PFSK-1 (cell line): ENCODE results near the gene JAKMIP1.

Source experiments
- FOXP2 ChIP-seq: optimal IDR thresholded peaks from 2 replicates; pipeline ENCODE3; 2011; ENCODE audit warnings: borderline replicate concordance, control low read depth, inconsistent platforms; ENCODE audit not compliant: insufficient read depth; ENCODE audit errors: extremely low read length, extremely low read depth
- POLR2AphosphoS5 ChIP-seq: IDR thresholded peaks from 2 replicates; pipeline ENCODE4 v1.6.1; 2012; ENCODE audit warnings: low read depth, mild to moderate bottlenecking, control low read depth, low read length, moderate library complexity
- SIN3A ChIP-seq: IDR thresholded peaks from 2 replicates; pipeline ENCODE4 v1.6.1; 2012; ENCODE audit warnings: mild to moderate bottlenecking, low read length, moderate library complexity, borderline replicate concordance; ENCODE audit not compliant: insufficient read depth
- TAF1 ChIP-seq: IDR thresholded peaks from 2 replicates; pipeline ENCODE4 v1.6.1; 2012; ENCODE audit warnings: low read length, control low read depth, borderline replicate concordance; ENCODE audit not compliant: insufficient read depth
- TF ChIP-seq, protein P1 (sequence below), 2 experiments: IDR thresholded peaks; 2 replicates each; pipeline versions ENCODE4 v1.6.1 to v1.8.0; 2011 to 2012; ENCODE audit warnings: low read depth in 2 of 2, low read length in 2 of 2, control low read depth in 1 of 2, inconsistent platforms in 1 of 2, mild to moderate bottlenecking in 1 of 2, moderate library complexity in 1 of 2; ENCODE audit not compliant: insufficient read depth in 1 of 2

JAKMIP1 gene

DNA sequence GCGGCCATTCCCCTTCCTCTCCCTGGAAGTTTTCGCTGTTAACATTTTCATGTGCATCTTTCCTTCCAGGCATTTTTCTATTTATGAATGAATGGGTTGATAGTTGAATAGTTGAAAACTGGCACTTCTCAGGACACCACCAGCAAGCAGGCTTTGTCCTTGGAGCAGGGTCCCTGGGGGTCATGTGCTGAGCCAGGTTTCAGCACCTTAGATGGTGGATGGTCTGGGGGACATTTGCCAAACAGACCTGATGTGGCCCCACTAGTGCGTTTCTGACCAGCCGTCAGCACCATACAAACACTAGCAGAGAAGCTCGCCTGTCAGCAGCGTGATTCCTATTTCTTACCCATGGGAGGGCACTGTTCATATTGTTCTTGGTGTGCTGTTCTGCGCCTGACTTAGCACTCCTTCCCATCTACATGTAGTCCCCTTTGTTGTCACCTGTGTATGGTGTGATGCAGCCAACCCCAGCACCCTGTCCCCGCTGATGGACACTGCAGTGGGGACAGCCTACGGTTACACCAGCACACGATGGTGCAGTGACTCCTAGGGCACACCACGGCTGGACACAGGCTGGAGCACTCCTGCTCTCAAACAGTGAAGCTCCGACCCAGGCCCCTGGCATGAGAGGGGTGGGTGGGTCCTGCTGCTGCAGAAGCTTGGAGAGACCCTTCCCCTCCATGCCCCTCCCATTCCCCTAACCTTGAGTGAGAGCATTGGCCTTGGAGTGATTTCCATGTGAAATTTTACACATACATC lies 42.1 kb upstream of the JAKMIP1 start:
- TF ChIP-seq SIN3A (no peak), TAF1 (no peak), FOXP2 (no peak), POLR2AphosphoS5 (no peak)
- TF ChIP-seq, protein P1, sequence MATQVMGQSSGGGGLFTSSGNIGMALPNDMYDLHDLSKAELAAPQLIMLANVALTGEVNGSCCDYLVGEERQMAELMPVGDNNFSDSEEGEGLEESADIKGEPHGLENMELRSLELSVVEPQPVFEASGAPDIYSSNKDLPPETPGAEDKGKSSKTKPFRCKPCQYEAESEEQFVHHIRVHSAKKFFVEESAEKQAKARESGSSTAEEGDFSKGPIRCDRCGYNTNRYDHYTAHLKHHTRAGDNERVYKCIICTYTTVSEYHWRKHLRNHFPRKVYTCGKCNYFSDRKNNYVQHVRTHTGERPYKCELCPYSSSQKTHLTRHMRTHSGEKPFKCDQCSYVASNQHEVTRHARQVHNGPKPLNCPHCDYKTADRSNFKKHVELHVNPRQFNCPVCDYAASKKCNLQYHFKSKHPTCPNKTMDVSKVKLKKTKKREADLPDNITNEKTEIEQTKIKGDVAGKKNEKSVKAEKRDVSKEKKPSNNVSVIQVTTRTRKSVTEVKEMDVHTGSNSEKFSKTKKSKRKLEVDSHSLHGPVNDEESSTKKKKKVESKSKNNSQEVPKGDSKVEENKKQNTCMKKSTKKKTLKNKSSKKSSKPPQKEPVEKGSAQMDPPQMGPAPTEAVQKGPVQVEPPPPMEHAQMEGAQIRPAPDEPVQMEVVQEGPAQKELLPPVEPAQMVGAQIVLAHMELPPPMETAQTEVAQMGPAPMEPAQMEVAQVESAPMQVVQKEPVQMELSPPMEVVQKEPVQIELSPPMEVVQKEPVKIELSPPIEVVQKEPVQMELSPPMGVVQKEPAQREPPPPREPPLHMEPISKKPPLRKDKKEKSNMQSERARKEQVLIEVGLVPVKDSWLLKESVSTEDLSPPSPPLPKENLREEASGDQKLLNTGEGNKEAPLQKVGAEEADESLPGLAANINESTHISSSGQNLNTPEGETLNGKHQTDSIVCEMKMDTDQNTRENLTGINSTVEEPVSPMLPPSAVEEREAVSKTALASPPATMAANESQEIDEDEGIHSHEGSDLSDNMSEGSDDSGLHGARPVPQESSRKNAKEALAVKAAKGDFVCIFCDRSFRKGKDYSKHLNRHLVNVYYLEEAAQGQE (IDR thresholded peaks at IDR 0.05; ENCODE audit: insufficient read depth in 1 of 2, low read depth in 2 of 2, low read length in 2 of 2) = no peak

DNA sequence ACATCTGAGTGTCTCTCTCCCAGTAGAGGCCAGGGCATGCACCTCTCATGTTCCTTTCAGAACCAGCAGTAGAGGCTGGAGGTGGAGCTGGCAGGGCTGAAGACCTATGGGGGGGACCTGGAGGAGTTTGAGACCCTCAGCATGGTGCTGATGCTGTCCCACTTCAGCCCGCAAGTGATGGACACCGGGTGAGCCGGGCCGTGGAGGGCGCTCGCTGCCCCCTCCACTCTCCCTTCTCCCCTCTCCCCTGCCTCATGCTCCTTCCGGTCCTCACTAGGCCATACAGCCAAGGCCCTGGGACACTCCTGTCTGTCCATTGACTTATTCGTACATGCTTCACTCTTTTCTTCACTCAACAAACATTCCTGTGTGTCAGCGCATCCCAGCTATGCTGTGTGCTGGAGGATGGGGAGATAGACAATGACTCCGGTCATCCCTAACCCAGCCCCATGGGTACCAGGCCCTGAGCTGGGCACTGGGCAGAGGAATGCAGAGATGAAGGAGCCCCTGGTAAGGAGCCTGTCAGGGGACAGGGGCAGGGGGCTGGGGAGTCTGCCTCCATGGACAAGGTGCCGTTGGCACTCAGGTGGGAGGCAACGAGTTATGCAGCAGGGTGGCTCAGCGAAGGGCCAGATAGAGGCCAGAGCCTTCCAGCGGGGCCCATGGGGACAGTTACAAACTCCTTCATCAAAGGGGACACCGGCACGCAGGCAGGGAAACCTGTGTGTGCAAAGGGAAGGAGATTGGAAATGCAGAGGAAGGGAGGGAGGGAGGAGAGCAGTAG lies 40.9 kb upstream of the JAKMIP1 start:
- TF ChIP-seq TAF1 (no peak), POLR2AphosphoS5 (no peak), FOXP2 (no peak), SIN3A (no peak)
- TF ChIP-seq, protein P1 (IDR thresholded peaks at IDR 0.05; ENCODE audit: insufficient read depth in 1 of 2, low read depth in 2 of 2, low read length in 2 of 2) = no peak

DNA sequence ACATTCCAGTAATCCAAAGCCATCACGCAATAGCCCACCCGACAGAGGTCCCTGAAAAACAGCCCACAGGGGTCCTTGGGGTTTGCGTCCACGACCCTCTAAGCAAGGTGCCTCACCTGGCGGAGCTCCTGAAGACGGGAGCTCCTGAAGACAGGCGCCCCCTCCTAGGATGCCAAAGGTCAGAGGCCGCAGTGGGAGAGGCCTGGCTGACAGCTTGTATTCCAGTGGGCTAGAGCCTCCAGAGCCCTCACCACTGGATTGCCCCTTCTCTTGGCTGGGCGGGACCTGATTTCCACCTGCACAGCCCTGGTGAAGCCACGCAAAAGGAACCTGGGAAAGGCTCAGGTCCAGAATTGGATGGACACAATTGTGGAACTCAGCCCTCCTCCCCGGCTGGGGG lies 39.6 kb upstream of the JAKMIP1 start:
- TF ChIP-seq SIN3A (no peak), POLR2AphosphoS5 (no peak), FOXP2 (no peak), TAF1 (no peak)
- TF ChIP-seq, protein P1 (IDR thresholded peaks at IDR 0.05; ENCODE audit: insufficient read depth in 1 of 2, low read depth in 2 of 2, low read length in 2 of 2) = no peak

DNA sequence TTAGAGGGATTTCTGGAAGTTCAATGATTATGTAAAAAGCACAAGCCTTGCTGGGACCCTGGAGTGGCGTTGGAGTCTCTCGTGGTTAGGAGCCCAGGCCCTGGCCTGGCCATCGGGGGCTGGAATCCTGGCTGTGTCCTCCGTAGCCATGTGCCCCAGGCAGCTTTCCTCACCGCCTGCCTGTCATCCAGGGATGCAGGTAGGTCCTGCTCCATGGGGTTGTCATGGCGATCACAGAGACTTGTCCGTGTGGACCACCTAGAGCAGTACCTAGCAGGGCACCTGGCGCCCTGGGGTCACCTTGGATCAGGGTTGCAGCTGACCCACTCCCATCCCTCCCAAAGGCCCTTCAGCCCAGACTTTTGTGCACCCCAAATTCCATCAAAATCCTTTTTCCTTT lies 39.1 kb upstream of the JAKMIP1 start:
- TF ChIP-seq SIN3A (no peak), FOXP2 (no peak), TAF1 (no peak), POLR2AphosphoS5 (no peak)
- TF ChIP-seq, protein P1 (IDR thresholded peaks at IDR 0.05; ENCODE audit: insufficient read depth in 1 of 2, low read depth in 2 of 2, low read length in 2 of 2) = no peak
